ENCODE measurements around the gene NAV2.

- TF ChIP-seq EZH2 (IDR thresholded peaks at IDR 0.05; ENCODE audit: low read depth): no peak
- TF ChIP-seq CTCF (conservative IDR thresholded peaks at IDR 0.05): no peak
Measured at GRCh38 chr11:19980388-19980787, 267.8 kb downstream of the NAV2 start.

Measured in PC-9 (cell line).